HepG2 (cell line): ENCODE data around the gene MTHFS. TPM values are rescaled to one million over a fixed set of nuclear protein-coding genes. Genes with fewer than 3 reads are reported as not detected.

ENCODE experiments used
- ATAC-seq: fragments of 200-7000 bp; cut with Tn5 transposase; 3 replicates; pipeline ENCODE4 v1.9.1; 2020; ENCODE audit warnings: mild to moderate bottlenecking, moderate library complexity
- BruUV-seq: library from RNA; stranded (reverse); fragments of 400-500 nt; replicated peaks from 2 replicates; lab custom pipeline; 2021; lab: Mats Ljungman, UMichigan
- CTCF ChIA-PET: fragments of 300-600 bp; formaldehyde crosslinking; extraction: SDS; loops from one replicate; lab custom pipeline; 2021; ENCODE audit warnings: low total read pairs, inconsistent platforms, low intra/inter-chr PET ratio; lab: Yijun Ruan, JAX
- POLR2A ChIA-PET: fragments of 350-600 bp; sonication (Branson Sonifier 250); formaldehyde crosslinking; loops from one replicate; lab custom pipeline; 2020; ENCODE audit warnings: antibody characterized with exemption, inconsistent platforms; lab: Yijun Ruan, JAX
- DNase-seq: peaks from one replicate; pipeline ENCODE4 v3.0.0-alpha.2; 2015; ENCODE audit warnings: low spot score
- FAIRE-seq: peaks from 3 replicates; lab custom pipeline; 2011; peaks lifted over from hg19 to GRCh38; lab: Jason Lieb, UNC
- H2AFZ ChIP-seq: one replicate; pipeline ENCODE4 v1.6.1; 2011; ENCODE audit warnings: low read length, inconsistent platforms
- H3K27ac ChIP-seq: fragments of 300-600 bp; 3 replicates; pipeline ENCODE4 v1.8.0; 2011; ENCODE audit warnings: mixed run types, mild to moderate bottlenecking, mixed read lengths, low read length, inconsistent platforms; ENCODE audit not compliant: insufficient read depth; ENCODE audit errors: extremely low read length
- H3K27me3 ChIP-seq, 2 experiments: fragments of 200-600 bp in 1 of 2; 2 replicates in 1 of 2; 3 replicates in 1 of 2; pipeline versions ENCODE4 v1.6.0 to v1.8.0; 2011; ENCODE audit warnings: low read length in 2 of 2, mild to moderate bottlenecking in 2 of 2, moderate library complexity in 2 of 2, inconsistent platforms in 1 of 2; ENCODE audit not compliant: insufficient read depth in 2 of 2, control insufficient read depth in 1 of 2
- H3K36me3 ChIP-seq, 2 experiments: fragments of 200-600 bp in 1 of 2; replicated peaks in 1 of 2; 2 replicates in 1 of 2; 3 replicates in 1 of 2; pipeline versions ENCODE4 v1.5.1 to v1.8.0; 2011; ENCODE audit warnings: low read length in 2 of 2, inconsistent platforms in 1 of 2; ENCODE audit not compliant: insufficient read depth in 2 of 2, control insufficient read depth in 1 of 2
- H3K4me1 ChIP-seq: 2 replicates; pipeline ENCODE4 v1.5.1; 2012; ENCODE audit warnings: low read length, inconsistent platforms; ENCODE audit not compliant: insufficient read depth
- H3K4me2 ChIP-seq: 2 replicates; pipeline ENCODE4 v1.6.0; 2011; ENCODE audit warnings: low read depth, low read length, inconsistent platforms
- H3K4me3 ChIP-seq, 3 experiments: fragments of 200-600 bp in 1 of 3; sonication (generic), shearing (Covaris generic) in 1 of 3; replicated peaks in 1 of 3; 2 replicates each; pipeline ENCODE4 v1.5.1; 2011 to 2016; ENCODE audit warnings: low read length in 3 of 3, inconsistent platforms in 2 of 3, low read depth in 2 of 3, mild to moderate bottlenecking in 2 of 3, control low read depth in 1 of 3, mixed read lengths in 1 of 3; ENCODE audit not compliant: insufficient read depth in 1 of 3
- H3K79me2 ChIP-seq: one replicate; pipeline ENCODE4 v1.6.1; 2011; ENCODE audit warnings: low read length, inconsistent platforms; ENCODE audit not compliant: insufficient read depth
- H3K9ac ChIP-seq: 2 replicates; pipeline ENCODE4 v1.6.0; 2011; ENCODE audit warnings: mild to moderate bottlenecking, low read depth, low read length, inconsistent platforms; ENCODE audit not compliant: insufficient read depth
- H3K9me3 ChIP-seq: 2 replicates; pipeline ENCODE4 v1.5.1; 2012; ENCODE audit warnings: mild to moderate bottlenecking, low read length
- H4K20me1 ChIP-seq: 2 replicates; pipeline ENCODE4 v1.6.0; 2011; ENCODE audit warnings: inconsistent platforms, mild to moderate bottlenecking, low read length, moderate library complexity; ENCODE audit not compliant: insufficient read depth
- ERF ChIP-seq: IDR thresholded peaks from 2 replicates; pipeline ENCODE4 v1.6.1; 2018; ENCODE audit warnings: missing biosample characterization, missing genetic modification reagents
- HNF4A ChIP-seq: sonication (generic); formaldehyde crosslinking; IDR thresholded peaks from 2 replicates; pipeline ENCODE4 v1.4.0; 2020; ENCODE audit warnings: missing genetic modification reagents
- HNRNPK ChIP-seq: fragments of 200-400 bp; formaldehyde crosslinking; IDR thresholded peaks from 2 replicates; pipeline ENCODE4 v1.6.1; 2018; ENCODE audit warnings: low read length, low read depth, moderate library complexity, mild to moderate bottlenecking; ENCODE audit not compliant: poor library complexity, severe bottlenecking
- NCOA1 ChIP-seq: sonication (generic); formaldehyde crosslinking; IDR thresholded peaks from 2 replicates; pipeline ENCODE4 v1.9.0; 2021; ENCODE audit warnings: missing genetic modification reagents
- PCBP2 ChIP-seq: fragments of 200-400 bp; formaldehyde crosslinking; optimal IDR thresholded peaks from 2 replicates; pipeline ENCODE3; 2018; ENCODE audit warnings: low read length, low read depth; ENCODE audit not compliant: poor library complexity, severe bottlenecking
- PRPF4 ChIP-seq: fragments of 200-400 bp; formaldehyde crosslinking; IDR thresholded peaks from 2 replicates; pipeline ENCODE4 v1.6.1; 2016; ENCODE audit warnings: low read length, low read depth; ENCODE audit not compliant: poor library complexity, severe bottlenecking
- RBM39 ChIP-seq: fragments of 200-400 bp; formaldehyde crosslinking; IDR thresholded peaks from one replicate; pipeline ENCODE4 v1.6.1; 2018; ENCODE audit warnings: antibody characterized with exemption, mild to moderate bottlenecking, low read depth, low read length; ENCODE audit not compliant: poor library complexity, severe bottlenecking
- TEAD2 ChIP-seq: sonication (generic); formaldehyde crosslinking; IDR thresholded peaks from 2 replicates; pipeline ENCODE4 v1.9.0; 2021; ENCODE audit warnings: missing genetic modification reagents
- ZBTB1 ChIP-seq: sonication (generic); formaldehyde crosslinking; IDR thresholded peaks from 2 replicates; pipeline ENCODE4 v1.4.0; 2020; ENCODE audit warnings: missing genetic modification reagents, borderline replicate concordance
- ZNF264 ChIP-seq: sonication (generic); formaldehyde crosslinking; IDR thresholded peaks from 2 replicates; pipeline ENCODE4 v1.4.0; 2020; ENCODE audit warnings: missing genetic modification reagents
- ZNF589 ChIP-seq: sonication (generic); formaldehyde crosslinking; conservative IDR thresholded peaks from 2 replicates; pipeline ENCODE4 v1.8.0; 2022; ENCODE audit warnings: mild to moderate bottlenecking, moderate library complexity, missing genetic modification reagents
- ZNF761 ChIP-seq: sonication (generic); formaldehyde crosslinking; conservative IDR thresholded peaks from 2 replicates; pipeline ENCODE4 v1.4.0; 2020; ENCODE audit warnings: mild to moderate bottlenecking, missing genetic modification reagents
- in situ Hi-C: cut with HindIII; loops from 2 replicates; pipeline ENCODE4 v1.10.0; 2017; ENCODE audit warnings: low pct_unique_long_range_greater_than_20kb; ENCODE audit not compliant: extremely low pct_ligation_motif_present
- intact Hi-C: fragments of 100-400 bp; cut with micrococcal nuclease; formaldehyde crosslinking; loops from one replicate; pipeline ENCODE4 v1.10.0; 2022; ENCODE audit not compliant: unreplicated experiment
- polyA plus RNA-seq, 8 experiments: library from polyadenylated mRNA; depleted of rRNA in 3 of 8; stranded (reverse) in 7 of 8; unstranded in 1 of 8; fragments of >200 nt; fragmentation: Illumina TruSeq in 4 of 8; extraction: Trizol in 4 of 8; gene quantifications; 2 replicates each; pipeline versions ENCODE4 v1.2.1 to v1.2.3, GENCODE V29; 2011 to 2016; ENCODE audit warnings: low read depth in 4 of 8, missing spikeins in 1 of 8, mixed read lengths in 1 of 8; ENCODE audit not compliant: insufficient read depth in 1 of 8
- total RNA-seq, 5 experiments: library from RNA; depleted of rRNA; stranded (reverse); fragments of >200 nt; fragmentation: Illumina TruSeq; extraction: Trizol; gene quantifications; 2 replicates each; pipeline ENCODE4 v1.2.3, GENCODE V29; 2016; ENCODE audit warnings: low read depth in 1 of 5
- TF ChIP-seq, protein P1 (sequence below): sonication (generic); formaldehyde crosslinking; IDR thresholded peaks from 2 replicates; pipeline ENCODE4 v1.8.1; 2023; ENCODE audit warnings: missing genetic modification reagents, mild to moderate bottlenecking, borderline replicate concordance
- TF ChIP-seq, protein P2 (sequence below): IDR thresholded peaks from 2 replicates; pipeline ENCODE4 v1.6.1; 2016; ENCODE audit warnings: mild to moderate bottlenecking, missing biosample characterization, missing genetic modification reagents
- TF ChIP-seq, protein P3 (sequence below): sonication (generic); formaldehyde crosslinking; IDR thresholded peaks from 2 replicates; pipeline ENCODE4 v1.5.0; 2020; ENCODE audit warnings: mild to moderate bottlenecking, missing genetic modification reagents
- TF ChIP-seq, protein P4 (sequence below): sonication (generic); formaldehyde crosslinking; IDR thresholded peaks from 2 replicates; pipeline ENCODE4 v1.5.0; 2020; ENCODE audit warnings: missing genetic modification reagents
- TF ChIP-seq, protein P5 (sequence below): sonication (generic); formaldehyde crosslinking; IDR thresholded peaks from 2 replicates; pipeline ENCODE4 v1.9.0; 2021; ENCODE audit warnings: missing genetic modification reagents, mild to moderate bottlenecking, borderline replicate concordance

The MTHFS gene
- total and polyA plus RNA-seq, 2 of the 13 experiments (the other 11 are each of a cell fraction or from before 2014, with no cell fraction given) = 37.0 to 49.7 TPM

DNA sequence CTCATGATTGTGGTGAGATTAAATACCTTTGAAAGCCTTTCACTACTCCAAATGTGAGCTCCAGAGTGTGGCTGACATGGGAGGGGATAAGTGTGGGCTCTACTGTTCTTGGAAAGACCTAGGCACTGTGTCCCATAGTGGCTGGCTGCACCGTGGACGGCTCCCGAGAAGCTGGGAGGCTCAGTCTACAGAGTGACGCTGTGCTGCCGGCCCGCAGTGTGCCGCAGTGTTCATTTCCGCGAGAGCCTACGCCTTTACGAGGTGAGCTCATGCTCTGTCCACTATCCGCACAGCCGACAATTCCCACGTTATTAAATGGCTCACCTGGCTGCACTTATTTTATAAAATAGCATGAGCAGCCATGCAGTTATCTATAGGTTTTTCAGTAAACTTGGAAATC is 66.9 kb downstream of the MTHFS start (continued):
- TF ChIP-seq NCOA1 (CRISPR knock-in tag) (no peak), ERF (no peak)
- TF ChIP-seq, protein P1, sequence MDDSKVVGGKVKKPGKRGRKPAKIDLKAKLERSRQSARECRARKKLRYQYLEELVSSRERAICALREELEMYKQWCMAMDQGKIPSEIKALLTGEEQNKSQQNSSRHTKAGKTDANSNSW (CRISPR knock-in tag) = no peak
- TF ChIP-seq, all 625 proteins: peak for 0

DNA sequence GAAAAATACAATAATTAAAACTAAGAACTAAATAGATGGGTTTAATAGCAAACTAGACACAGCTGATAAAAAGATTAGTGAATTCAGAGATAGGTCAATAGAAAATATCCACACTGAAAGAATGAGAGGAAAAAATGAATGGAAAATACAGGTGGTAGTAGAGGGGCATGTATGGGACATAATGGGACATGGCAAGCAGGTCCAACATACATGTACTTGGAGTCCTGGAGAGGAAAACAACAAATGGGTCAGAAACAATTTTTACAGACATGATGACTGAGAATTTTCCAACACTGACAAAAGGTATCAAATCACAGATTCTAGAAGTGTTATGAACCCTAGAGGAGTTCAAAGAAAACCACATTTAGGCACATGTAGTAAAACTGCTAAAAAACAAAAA is 68.4 kb downstream of the MTHFS start:
- CTCF ChIA-PET = no interaction called here
- POLR2A ChIA-PET = no interaction called here
- no TSS peak for BruUV-seq
- no peak overlapping the region for H2AFZ ChIP-seq
- intact Hi-C loops (no loop called here), in situ Hi-C loops (no loop called here)
- FAIRE-seq (no peak), DNase-seq (no peak), ATAC-seq (no peak)
- H3K9ac ChIP-seq = no peak overlapping the region
- H3K27ac ChIP-seq = no peak overlapping the region
- no peaks in the 10 kb centered on the region for H4K20me1 ChIP-seq
- H3K79me2 ChIP-seq = no peaks in the 10 kb centered on the region
- no peak overlapping the region for H3K4me3 ChIP-seq
- no peaks in the 10 kb centered on the region for H3K9me3 ChIP-seq
- no peak overlapping the region for H3K4me2 ChIP-seq
- TF ChIP-seq, protein P2, sequence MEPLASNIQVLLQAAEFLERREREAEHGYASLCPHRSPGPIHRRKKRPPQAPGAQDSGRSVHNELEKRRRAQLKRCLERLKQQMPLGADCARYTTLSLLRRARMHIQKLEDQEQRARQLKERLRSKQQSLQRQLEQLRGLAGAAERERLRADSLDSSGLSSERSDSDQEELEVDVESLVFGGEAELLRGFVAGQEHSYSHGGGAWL = no peak
- TF ChIP-seq, protein P1 (CRISPR knock-in tag) = no peak
- TF ChIP-seq TEAD2 = no peak
- TF ChIP-seq HNF4A (CRISPR knock-in tag) = no peak
- TF ChIP-seq ZNF264 (CRISPR knock-in tag) = no peak
- TF ChIP-seq, protein P3, sequence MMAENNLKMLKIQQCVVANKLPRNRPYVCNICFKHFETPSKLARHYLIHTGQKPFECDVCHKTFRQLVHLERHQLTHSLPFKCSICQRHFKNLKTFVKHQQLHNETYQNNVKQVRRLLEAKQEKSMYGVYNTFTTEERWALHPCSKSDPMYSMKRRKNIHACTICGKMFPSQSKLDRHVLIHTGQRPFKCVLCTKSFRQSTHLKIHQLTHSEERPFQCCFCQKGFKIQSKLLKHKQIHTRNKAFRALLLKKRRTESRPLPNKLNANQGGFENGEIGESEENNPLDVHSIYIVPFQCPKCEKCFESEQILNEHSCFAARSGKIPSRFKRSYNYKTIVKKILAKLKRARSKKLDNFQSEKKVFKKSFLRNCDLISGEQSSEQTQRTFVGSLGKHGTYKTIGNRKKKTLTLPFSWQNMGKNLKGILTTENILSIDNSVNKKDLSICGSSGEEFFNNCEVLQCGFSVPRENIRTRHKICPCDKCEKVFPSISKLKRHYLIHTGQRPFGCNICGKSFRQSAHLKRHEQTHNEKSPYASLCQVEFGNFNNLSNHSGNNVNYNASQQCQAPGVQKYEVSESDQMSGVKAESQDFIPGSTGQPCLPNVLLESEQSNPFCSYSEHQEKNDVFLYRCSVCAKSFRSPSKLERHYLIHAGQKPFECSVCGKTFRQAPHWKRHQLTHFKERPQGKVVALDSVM (CRISPR knock-in tag) = no peak
- TF ChIP-seq, protein P4, sequence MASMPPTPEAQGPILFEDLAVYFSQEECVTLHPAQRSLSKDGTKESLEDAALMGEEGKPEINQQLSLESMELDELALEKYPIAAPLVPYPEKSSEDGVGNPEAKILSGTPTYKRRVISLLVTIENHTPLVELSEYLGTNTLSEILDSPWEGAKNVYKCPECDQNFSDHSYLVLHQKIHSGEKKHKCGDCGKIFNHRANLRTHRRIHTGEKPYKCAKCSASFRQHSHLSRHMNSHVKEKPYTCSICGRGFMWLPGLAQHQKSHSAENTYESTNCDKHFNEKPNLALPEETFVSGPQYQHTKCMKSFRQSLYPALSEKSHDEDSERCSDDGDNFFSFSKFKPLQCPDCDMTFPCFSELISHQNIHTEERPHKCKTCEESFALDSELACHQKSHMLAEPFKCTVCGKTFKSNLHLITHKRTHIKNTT = no peak
- no peak for TF ChIP-seq PRPF4
- TF ChIP-seq RBM39 = no peak
- TF ChIP-seq ZNF589 (CRISPR knock-in tag) = no peak
- TF ChIP-seq HNRNPK = no peak
- no peak for TF ChIP-seq ZNF761 (CRISPR knock-in tag)
- TF ChIP-seq, protein P5, sequence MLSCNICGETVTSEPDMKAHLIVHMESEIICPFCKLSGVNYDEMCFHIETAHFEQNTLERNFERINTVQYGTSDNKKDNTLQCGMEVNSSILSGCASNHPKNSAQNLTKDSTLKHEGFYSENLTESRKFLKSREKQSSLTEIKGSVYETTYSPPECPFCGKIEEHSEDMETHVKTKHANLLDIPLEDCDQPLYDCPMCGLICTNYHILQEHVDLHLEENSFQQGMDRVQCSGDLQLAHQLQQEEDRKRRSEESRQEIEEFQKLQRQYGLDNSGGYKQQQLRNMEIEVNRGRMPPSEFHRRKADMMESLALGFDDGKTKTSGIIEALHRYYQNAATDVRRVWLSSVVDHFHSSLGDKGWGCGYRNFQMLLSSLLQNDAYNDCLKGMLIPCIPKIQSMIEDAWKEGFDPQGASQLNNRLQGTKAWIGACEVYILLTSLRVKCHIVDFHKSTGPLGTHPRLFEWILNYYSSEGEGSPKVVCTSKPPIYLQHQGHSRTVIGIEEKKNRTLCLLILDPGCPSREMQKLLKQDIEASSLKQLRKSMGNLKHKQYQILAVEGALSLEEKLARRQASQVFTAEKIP (CRISPR knock-in tag) = no peak
- no peak for TF ChIP-seq PCBP2
- TF ChIP-seq ZBTB1 (CRISPR knock-in tag) = no peak
- H3K36me3 ChIP-seq = peaks cover 0 to 3% of the 10 kb centered on the region in 2 experiments; a peak in 1 of 5 replicates
- H3K4me1 ChIP-seq = no peaks in the 10 kb centered on the region
- no peaks in the 10 kb centered on the region for H3K27me3 ChIP-seq
